Adrenal gland (tissue), 5 donors: Measurements from ENCODE around the gene CDC37L1.

ENCODE experiments used
- CTCF ChIP-seq, 6 experiments: fragments of 450-650 bp in 4 of 6; fragments of 200-600 bp in 2 of 6; sonication (generic) in 1 of 6; IDR thresholded peaks; 1 replicate in 5 of 6; 2 replicates in 1 of 6; pipeline versions ENCODE4 v1.5.1 to v1.8.0; 2016 to 2021; ENCODE audit warnings: antibody characterized with exemption in 6 of 6, mild to moderate bottlenecking in 2 of 6, moderate library complexity in 1 of 6
- POLR2A ChIP-seq, 2 donors: fragments of 450-650 bp; IDR thresholded peaks; one replicate each; pipeline ENCODE4 v1.6.1; 2017; ENCODE audit warnings: antibody characterized with exemption in 2 of 2, mild to moderate bottlenecking in 2 of 2, moderate library complexity in 1 of 2
- donor health status: DM: no; HTN: no; CAD: no.

DNA sequence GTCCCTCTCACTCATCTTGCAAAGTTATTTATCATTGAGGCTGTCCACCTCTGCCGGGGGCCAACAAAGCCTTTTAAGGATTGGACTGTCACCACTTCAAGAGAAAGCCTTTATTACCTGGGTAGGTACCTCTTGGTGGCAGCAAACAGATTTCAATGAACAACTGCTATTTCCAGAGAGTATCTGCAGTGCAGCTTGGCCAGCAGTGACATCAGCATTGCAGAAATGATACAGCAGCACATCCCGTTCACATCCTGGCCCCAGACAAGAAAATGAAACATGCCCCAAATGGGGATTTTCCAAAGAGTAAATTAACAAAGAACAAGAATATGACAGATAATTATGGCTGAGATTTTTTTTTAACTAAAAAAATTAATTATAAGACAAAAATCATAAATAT, 10.8 kb upstream of the CDC37L1 start:
- TF ChIP-seq CTCF (IDR thresholded peaks at IDR 0.05) (no peak), POLR2A (IDR thresholded peaks at IDR 0.05) (no peak)
